Sigmoid colon (tissue), 4 donors: Measurements from ENCODE around the gene MMP25.
"Not testable (repeated sequence)": the region's sequence is repeated elsewhere in the genome, so short reads cannot be mapped to it uniquely, and the experiment has no call there.

Experiments
- CTCF ChIP-seq, 4 experiments: fragments of 450-650 bp in 3 of 4; fragments of 200-600 bp in 1 of 4; IDR thresholded peaks; one replicate each; pipeline ENCODE4 v1.5.1; 2016 to 2019; ENCODE audit warnings: antibody characterized with exemption in 4 of 4, mild to moderate bottlenecking in 3 of 4, moderate library complexity in 2 of 4
- EP300 ChIP-seq, 4 donors: sonication (generic); formaldehyde crosslinking; IDR thresholded peaks; one replicate each; pipeline ENCODE4 v1.6.1; 2017; ENCODE audit warnings: antibody characterized with exemption in 4 of 4
- POLR2A ChIP-seq, 2 donors: fragments of 450-650 bp; IDR thresholded peaks; one replicate each; pipeline ENCODE4 v1.6.1; 2016; ENCODE audit warnings: antibody characterized with exemption in 2 of 2, mild to moderate bottlenecking in 2 of 2, moderate library complexity in 2 of 2
- POLR2AphosphoS5 ChIP-seq, 4 donors: sonication (generic); formaldehyde crosslinking; IDR thresholded peaks; one replicate each; pipeline ENCODE4 v1.6.1; 2017; ENCODE audit warnings: antibody characterized with exemption in 4 of 4

- TF ChIP-seq CTCF, POLR2A, POLR2AphosphoS5, EP300 (IDR thresholded peaks at IDR 0.05): not testable (repeated sequence)
These were observed 26.4 kb downstream of the MMP25 start for GRCh38 chr16:3072576-3073263.
